Measurements from ENCODE around the gene ALDH3B2. TPM values are rescaled to one million over a fixed set of nuclear protein-coding genes. Genes with fewer than 3 reads are reported as not detected.

ALDH3B2 gene
- total RNA-seq, 1 donor from 2014 or later, result 3.1 TPM

DNA sequence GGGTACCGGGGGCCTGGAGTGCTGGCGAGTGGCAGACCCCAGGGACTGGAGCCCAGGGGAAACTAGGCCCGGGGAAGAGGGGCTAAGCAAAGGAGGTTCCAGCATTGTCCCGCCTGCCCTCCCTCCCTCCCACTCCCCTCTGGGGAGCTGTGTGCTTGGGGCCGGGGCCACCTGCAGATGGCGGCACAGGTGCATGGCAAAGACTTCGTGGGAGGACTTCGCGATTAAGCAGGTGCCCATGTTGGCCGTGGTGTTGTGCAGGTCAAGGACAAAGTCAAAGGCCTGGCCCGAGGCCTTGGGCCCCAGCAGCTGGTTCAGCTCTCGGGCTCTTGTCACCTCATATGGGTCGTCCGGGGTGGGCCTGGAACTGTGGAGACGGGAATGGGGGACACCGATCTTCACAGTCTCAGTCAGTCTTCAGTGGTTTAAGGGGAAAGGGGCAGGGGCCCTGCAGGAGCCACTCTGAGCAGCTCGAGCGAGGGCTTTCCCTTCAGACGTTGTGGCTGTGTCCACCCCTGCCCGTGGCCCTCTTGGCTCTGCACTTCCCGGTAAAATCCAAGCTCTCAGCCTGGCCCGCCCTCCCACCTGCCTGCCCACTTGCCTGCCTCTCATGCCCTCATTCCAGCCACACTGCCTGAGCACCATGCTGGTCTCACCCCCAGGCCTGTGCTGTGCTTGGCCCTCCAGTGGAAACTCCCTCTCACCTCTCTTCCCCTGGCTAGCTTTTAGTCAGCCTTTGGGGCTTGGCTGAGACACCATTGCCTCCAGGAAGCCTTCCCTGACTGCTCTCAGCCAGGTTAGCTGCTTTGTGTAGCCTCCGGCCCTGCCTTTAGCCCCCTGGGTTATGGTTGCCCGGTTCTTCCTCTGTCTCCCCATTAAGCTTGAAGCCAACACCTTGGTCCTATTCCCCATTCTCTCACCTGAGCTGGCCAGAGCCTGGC, 28.6 kb downstream of the ALDH3B2 start:
- H3K9me3 Mint-ChIP-seq, result no peaks in the 10 kb centered on the region
- peaks cover 53% of the 10 kb centered on the region for H3K27me3 Mint-ChIP-seq (ENCODE audit: low read depth)
- TF ChIP-seq, protein P1, sequence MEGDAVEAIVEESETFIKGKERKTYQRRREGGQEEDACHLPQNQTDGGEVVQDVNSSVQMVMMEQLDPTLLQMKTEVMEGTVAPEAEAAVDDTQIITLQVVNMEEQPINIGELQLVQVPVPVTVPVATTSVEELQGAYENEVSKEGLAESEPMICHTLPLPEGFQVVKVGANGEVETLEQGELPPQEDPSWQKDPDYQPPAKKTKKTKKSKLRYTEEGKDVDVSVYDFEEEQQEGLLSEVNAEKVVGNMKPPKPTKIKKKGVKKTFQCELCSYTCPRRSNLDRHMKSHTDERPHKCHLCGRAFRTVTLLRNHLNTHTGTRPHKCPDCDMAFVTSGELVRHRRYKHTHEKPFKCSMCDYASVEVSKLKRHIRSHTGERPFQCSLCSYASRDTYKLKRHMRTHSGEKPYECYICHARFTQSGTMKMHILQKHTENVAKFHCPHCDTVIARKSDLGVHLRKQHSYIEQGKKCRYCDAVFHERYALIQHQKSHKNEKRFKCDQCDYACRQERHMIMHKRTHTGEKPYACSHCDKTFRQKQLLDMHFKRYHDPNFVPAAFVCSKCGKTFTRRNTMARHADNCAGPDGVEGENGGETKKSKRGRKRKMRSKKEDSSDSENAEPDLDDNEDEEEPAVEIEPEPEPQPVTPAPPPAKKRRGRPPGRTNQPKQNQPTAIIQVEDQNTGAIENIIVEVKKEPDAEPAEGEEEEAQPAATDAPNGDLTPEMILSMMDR (IDR thresholded peaks at IDR 0.05; ENCODE audit: unreplicated experiment), result no peak
- H3K27ac Mint-ChIP-seq, result no peak overlapping the region
- H3K36me3 Mint-ChIP-seq, result no peaks in the 10 kb centered on the region
- no peak for DNase-seq (ENCODE audit: low spot score in 2 of 2, unreplicated experiment in 2 of 2)
- H3K4me3 Mint-ChIP-seq, result no peak overlapping the region
- H3K4me1 Mint-ChIP-seq, result no peaks in the 10 kb centered on the region

DNA sequence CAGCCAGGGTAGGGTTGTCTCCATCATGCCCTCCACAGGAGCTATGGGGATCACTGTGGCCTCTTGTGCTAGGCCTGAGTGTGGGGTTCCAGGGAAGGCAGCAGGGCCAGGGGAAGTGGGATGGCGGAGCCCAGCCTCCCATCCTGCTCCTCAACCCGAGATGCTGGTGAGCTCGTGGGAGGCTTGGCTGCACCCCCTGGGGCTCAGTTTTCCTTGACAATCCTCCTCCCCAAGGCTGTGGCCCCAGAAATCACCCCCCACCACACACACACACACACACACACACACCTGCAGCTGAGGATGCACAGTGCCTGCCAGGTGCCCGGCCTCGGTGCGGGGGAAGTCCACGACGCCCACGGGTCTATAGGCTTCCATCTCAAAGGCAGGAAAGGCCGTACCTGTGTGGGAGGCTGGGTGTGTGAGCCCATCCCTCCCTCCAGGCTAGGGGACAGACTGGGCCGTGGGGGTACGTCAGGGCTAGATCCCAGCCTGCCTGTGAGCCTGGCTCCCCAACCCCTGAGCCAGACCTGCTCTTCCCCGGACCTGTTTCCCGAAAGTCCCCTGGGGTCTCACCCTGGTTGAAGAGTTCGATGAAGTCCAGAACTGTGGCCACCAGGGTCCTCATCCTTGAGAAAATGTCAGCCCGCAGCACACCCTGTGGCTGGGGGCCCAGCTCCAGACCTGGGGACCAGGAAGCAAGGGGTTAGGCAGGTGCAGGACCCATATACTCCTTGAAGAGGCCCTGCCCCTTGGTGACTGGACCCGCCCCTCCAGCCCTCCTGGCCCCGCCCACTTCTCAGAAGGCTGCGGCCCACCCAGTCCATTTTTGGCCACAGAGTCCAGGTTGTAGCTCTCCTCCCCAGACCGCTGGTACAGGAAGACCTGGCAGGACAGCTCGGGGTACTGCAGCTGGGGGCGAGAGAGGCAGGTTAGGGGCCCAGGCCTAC, 29.7 kb downstream of the ALDH3B2 start:
- Mint-ChIP-seq H3K36me3 (no peaks in the 10 kb centered on the region), H3K4me3 (no peak overlapping the region), H3K27ac (no peak overlapping the region), H3K4me1 (no peaks in the 10 kb centered on the region), H3K9me3 (no peaks in the 10 kb centered on the region), H3K27me3 (ENCODE audit: low read depth) (peaks cover 49% of the 10 kb centered on the region)
- DNase-seq (ENCODE audit: low spot score in 2 of 2, unreplicated experiment in 2 of 2), result no peak
- TF ChIP-seq, protein P1 (IDR thresholded peaks at IDR 0.05; ENCODE audit: unreplicated experiment), result no peak

DNA sequence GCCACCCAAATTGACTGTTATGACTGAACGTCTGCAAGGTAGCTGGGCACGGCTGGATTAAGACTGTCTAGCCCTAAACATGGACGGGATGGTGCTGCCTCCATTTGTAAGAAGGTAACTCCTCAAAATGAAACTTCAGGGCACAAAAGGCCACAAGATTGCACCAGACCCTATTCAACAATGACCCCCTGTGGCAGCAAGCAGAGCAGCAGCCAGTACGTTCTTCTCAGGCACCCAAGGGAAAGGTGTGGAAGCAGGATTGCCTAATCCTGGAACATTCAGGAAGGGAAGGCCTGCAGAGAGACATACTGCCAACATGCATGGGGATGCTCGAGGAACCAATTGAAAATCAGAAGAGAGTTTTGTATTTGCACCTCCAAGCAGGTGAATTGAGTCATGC, 30.4 kb downstream of the ALDH3B2 start:
- DNase-seq (ENCODE audit: low spot score in 2 of 2, unreplicated experiment in 2 of 2), result no peak
- Mint-ChIP-seq H3K4me3 (no peak overlapping the region), H3K36me3 (no peaks in the 10 kb centered on the region)

DNA sequence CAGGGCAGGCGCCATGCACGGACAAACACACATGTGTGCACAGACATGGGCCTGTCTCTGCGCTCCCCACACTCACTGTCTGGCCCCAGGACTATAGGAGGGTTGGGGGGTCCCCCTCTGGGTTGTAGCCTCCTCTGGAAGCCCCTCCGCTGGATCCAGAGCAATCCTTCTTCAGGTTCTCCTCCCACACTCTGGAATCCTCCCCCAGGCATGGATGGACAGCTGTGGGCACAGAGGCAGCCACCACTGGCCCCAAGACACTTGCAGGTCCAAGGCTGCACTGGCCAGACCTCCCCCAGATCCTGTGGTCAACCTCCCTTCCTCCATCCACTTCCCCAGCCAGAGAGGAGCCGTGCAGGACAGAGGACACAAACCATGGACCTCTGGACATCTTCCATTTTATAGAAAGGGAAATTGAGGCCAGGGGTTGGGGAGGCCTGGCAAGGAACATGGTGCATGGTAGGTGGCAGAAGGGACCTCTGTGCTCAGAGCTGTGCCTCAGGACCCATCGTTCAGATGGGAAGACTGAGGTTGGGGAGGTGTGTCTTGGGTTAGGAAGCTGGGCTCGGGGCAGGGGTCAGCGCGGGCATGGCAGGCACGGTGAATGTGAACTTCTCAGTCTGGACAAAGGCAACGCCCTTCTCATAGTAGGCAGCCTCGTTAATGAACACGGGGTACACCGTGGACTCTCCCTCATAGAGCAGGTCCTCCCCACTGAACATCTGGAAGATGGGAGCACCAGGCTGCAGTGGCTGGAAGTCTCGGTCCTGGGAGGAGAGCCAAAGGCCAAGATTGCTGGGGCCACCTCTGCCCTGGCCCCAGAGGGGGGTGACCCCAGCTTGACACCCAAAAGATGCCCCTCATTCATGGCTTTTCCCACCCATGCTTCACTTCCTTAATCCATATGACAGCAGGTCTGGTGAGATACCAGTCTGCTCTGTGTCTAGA, 32.0 kb downstream of the ALDH3B2 start:
- no peak for DNase-seq (ENCODE audit: low spot score in 2 of 2, unreplicated experiment in 2 of 2)
- Mint-ChIP-seq H3K27ac (no peak overlapping the region), H3K27me3 (ENCODE audit: low read depth) (peaks cover 36% of the 10 kb centered on the region), H3K4me3 (no peak overlapping the region), H3K9me3 (no peaks in the 10 kb centered on the region), H3K4me1 (no peaks in the 10 kb centered on the region), H3K36me3 (no peaks in the 10 kb centered on the region)
- TF ChIP-seq, protein P1 (IDR thresholded peaks at IDR 0.05; ENCODE audit: unreplicated experiment), result no peak

More for the DNA sequence above, 30.4 kb downstream of the ALDH3B2 start:
- H3K9me3 Mint-ChIP-seq, result no peaks in the 10 kb centered on the region
- TF ChIP-seq, protein P1 (IDR thresholded peaks at IDR 0.05; ENCODE audit: unreplicated experiment), result no peak
- H3K4me1 Mint-ChIP-seq, result no peaks in the 10 kb centered on the region
- peaks cover 45% of the 10 kb centered on the region for H3K27me3 Mint-ChIP-seq (ENCODE audit: low read depth)
- no peak overlapping the region for H3K27ac Mint-ChIP-seq

Data from mesothelial cell of epicardium (in vitro differentiated cells).